SHP77 treated with DMSO at 0.1 percent for 48 hours (cell line): ENCODE results near the gene LHX2.

Experiments used
- DNase-seq: peaks from one replicate; lab custom pipeline; 2025; lab: John Stamatoyannopoulos, UW

Gene LHX2

GRCh38 chr9:123999661-124000060 lies 11.9 kb upstream of the LHX2 start:
- DNase-seq, result no peak

GRCh38 chr9:124000161-124000783 lies 11.3 kb upstream of the LHX2 start:
- no peak for DNase-seq

- DNase-seq, result no peak
Observed at GRCh38 chr9:124000784-124001457, 10.6 kb upstream of the LHX2 start.

GRCh38 chr9:124001458-124001799 lies 10.1 kb upstream of the LHX2 start:
- no peak for DNase-seq

- DNase-seq, result no peak
Observed at GRCh38 chr9:124001866-124002525, 9.6 kb upstream of the LHX2 start.

GRCh38 chr9:124003636-124004349 lies 7.8 kb upstream of the LHX2 start:
- no peak for DNase-seq

GRCh38 chr9:124004593-124004992 lies 7.0 kb upstream of the LHX2 start:
- DNase-seq, result no peak

- DNase-seq, result no peak
Observed at GRCh38 chr9:124005029-124005771, 6.4 kb upstream of the LHX2 start.

GRCh38 chr9:124006448-124007361 lies 4.9 kb upstream of the LHX2 start:
- DNase-seq, result no peak

GRCh38 chr9:124007565-124008302 lies 3.8 kb upstream of the LHX2 start:
- no peak for DNase-seq

GRCh38 chr9:124008303-124008693 lies 3.3 kb upstream of the LHX2 start:
- DNase-seq, result no peak

- no peak for DNase-seq
Observed at GRCh38 chr9:124008694-124009530, 2.7 kb upstream of the LHX2 start.

- DNase-seq, result no peak
Observed at GRCh38 chr9:124009531-124010217, 1.9 kb upstream of the LHX2 start.

GRCh38 chr9:124010303-124010664 lies 1.3 kb upstream of the LHX2 start:
- DNase-seq, result no peak

GRCh38 chr9:124010665-124011321 lies 775 bp upstream of the LHX2 start:
- no peak for DNase-seq

GRCh38 chr9:124012368-124013301 lies 1.1 kb downstream of the LHX2 start:
- no peak for DNase-seq
